ENCODE results near the gene GRK5.

DNA sequence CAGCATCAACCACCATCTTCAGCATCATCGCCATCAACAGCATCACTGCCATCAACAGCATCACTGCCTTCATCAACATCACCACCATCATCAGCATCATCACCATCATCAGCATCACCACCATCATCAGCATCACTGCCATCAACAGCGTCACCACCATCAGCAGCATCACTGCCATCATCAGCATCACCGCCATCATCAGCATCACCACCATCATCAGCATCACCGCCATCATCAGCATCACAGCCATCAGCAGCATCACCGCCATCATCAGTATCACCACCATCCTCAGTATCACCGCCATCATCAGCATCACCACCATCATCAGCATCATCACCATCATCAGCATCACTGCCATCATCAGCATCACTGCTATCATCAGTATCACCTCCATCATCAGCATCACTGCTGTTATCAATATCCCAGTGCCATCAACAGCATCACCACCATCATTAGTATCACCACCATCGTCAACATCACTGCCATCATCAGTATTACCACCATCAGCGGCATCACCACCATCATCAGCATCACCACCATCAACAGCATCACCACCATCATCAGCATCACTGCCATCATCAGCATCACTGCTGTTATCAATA, 220.0 kb downstream of the GRK5 start:
- TF ChIP-seq, protein P1, sequence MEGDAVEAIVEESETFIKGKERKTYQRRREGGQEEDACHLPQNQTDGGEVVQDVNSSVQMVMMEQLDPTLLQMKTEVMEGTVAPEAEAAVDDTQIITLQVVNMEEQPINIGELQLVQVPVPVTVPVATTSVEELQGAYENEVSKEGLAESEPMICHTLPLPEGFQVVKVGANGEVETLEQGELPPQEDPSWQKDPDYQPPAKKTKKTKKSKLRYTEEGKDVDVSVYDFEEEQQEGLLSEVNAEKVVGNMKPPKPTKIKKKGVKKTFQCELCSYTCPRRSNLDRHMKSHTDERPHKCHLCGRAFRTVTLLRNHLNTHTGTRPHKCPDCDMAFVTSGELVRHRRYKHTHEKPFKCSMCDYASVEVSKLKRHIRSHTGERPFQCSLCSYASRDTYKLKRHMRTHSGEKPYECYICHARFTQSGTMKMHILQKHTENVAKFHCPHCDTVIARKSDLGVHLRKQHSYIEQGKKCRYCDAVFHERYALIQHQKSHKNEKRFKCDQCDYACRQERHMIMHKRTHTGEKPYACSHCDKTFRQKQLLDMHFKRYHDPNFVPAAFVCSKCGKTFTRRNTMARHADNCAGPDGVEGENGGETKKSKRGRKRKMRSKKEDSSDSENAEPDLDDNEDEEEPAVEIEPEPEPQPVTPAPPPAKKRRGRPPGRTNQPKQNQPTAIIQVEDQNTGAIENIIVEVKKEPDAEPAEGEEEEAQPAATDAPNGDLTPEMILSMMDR (IDR thresholded peaks at IDR 0.05; ENCODE audit: low read depth, low read length): no peak
- TF ChIP-seq, protein P2, sequence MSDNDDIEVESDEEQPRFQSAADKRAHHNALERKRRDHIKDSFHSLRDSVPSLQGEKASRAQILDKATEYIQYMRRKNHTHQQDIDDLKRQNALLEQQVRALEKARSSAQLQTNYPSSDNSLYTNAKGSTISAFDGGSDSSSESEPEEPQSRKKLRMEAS (IDR thresholded peaks at IDR 0.05; ENCODE audit: low read depth, low read length): no peak
- no peak for TF ChIP-seq POLR2A (IDR thresholded peaks at IDR 0.05; ENCODE audit: extremely low read depth, insufficient read length)
- TF ChIP-seq MYC (IDR thresholded peaks at IDR 0.05; ENCODE audit: low read depth, low read length): no peak
